Calu3 (cell line): ENCODE data around the gene TTC28. TPM values are rescaled to one million over a fixed set of nuclear protein-coding genes. Genes with fewer than 3 reads are reported as not detected.

Experiments used
- BruUV-seq: library from RNA; stranded (reverse); fragments of 400-500 nt; replicated peaks from 2 replicates; lab custom pipeline; 2021; lab: Mats Ljungman, UMichigan
- CTCF ChIA-PET: fragments of 300-600 bp; sonication (Branson Sonifier 250); formaldehyde crosslinking; loops from one replicate; lab custom pipeline; 2022; ENCODE audit warnings: antibody characterized with exemption; lab: Charles Lee
- DNase-seq: peaks from one replicate; pipeline ENCODE4 v3.0.0; 2022
- H3K27ac Mint-ChIP-seq: one replicate; pipeline ENCODE4 v1.8.0; 2022; ENCODE audit warnings: mixed read lengths; ENCODE audit not compliant: unreplicated experiment
- H3K27me3 Mint-ChIP-seq: one replicate; pipeline ENCODE4 v1.8.0; 2022; ENCODE audit warnings: mixed read lengths; ENCODE audit not compliant: unreplicated experiment
- H3K36me3 Mint-ChIP-seq: one replicate; pipeline ENCODE4 v1.8.0; 2022; ENCODE audit warnings: mild to moderate bottlenecking, moderate library complexity, mixed read lengths; ENCODE audit not compliant: insufficient read depth, unreplicated experiment
- H3K4me1 Mint-ChIP-seq: one replicate; pipeline ENCODE4 v1.8.0; 2022; ENCODE audit warnings: mild to moderate bottlenecking, low read depth, mixed read lengths; ENCODE audit not compliant: unreplicated experiment
- H3K4me3 Mint-ChIP-seq: one replicate; pipeline ENCODE4 v1.8.0; 2022; ENCODE audit warnings: mild to moderate bottlenecking, low read depth, moderate library complexity, mixed read lengths; ENCODE audit not compliant: unreplicated experiment
- H3K9me3 Mint-ChIP-seq: one replicate; pipeline ENCODE4 v1.8.0; 2022; ENCODE audit warnings: low read depth, mixed read lengths; ENCODE audit not compliant: unreplicated experiment
- CTCF ChIP-seq: fragments of 200-600 bp; IDR thresholded peaks from one replicate; pipeline ENCODE4 v1.8.0; 2022; ENCODE audit warnings: antibody characterized with exemption; ENCODE audit not compliant: unreplicated experiment
- intact Hi-C: fragments of 100-400 bp; cut with micrococcal nuclease; formaldehyde crosslinking; loops from one replicate; pipeline ENCODE4 v1.10.0; 2022; ENCODE audit not compliant: unreplicated experiment
- total RNA-seq: library from RNA; stranded (reverse); gene quantifications from 2 replicates; pipeline ENCODE4 v1.2.3, GENCODE V29; 2022

TTC28 gene
- total RNA-seq, 1 experiment from 2014 or later, result 5.2 TPM

- H3K9me3 Mint-ChIP-seq, result no peaks in the 10 kb centered on the region
- no peaks in the 10 kb centered on the region for H3K4me1 Mint-ChIP-seq
- intact Hi-C loops, result no loop called here
- H3K27ac Mint-ChIP-seq, result no peak overlapping the region
- CTCF ChIA-PET, result interaction anchor here (1.3 kb wide), 1 partner anchor 9 kb away, joined by 3 read pairs; no protein-coding TSS in a partner anchor
- H3K36me3 Mint-ChIP-seq, result peaks cover 4% of the 10 kb centered on the region
- DNase-seq, result no peak
- no peaks in the 10 kb centered on the region for H3K27me3 Mint-ChIP-seq
- TF ChIP-seq CTCF, result no peak
- BruUV-seq, result no TSS peak
- no peak overlapping the region for H3K4me3 Mint-ChIP-seq
These were observed 697.5 kb downstream of the TTC28 start for GRCh38 chr22:27982106-27982505.

GRCh38 chr22:27980424-27981148, 699.1 kb downstream of the TTC28 start:
- DNase-seq, result no peak
- intact Hi-C loops, result no loop called here
- no peaks in the 10 kb centered on the region for H3K27me3 Mint-ChIP-seq
- TF ChIP-seq CTCF, result no peak
- CTCF ChIA-PET, result no interaction called here
- H3K27ac Mint-ChIP-seq, result no peak overlapping the region
- BruUV-seq, result no TSS peak
- H3K4me3 Mint-ChIP-seq, result no peak overlapping the region
- no peaks in the 10 kb centered on the region for H3K9me3 Mint-ChIP-seq
- H3K36me3 Mint-ChIP-seq, result peaks cover 4% of the 10 kb centered on the region
- H3K4me1 Mint-ChIP-seq, result peaks cover 6% of the 10 kb centered on the region

GRCh38 chr22:27978802-27979201, 700.8 kb downstream of the TTC28 start:
- Mint-ChIP-seq H3K4me1 (peaks cover 9% of the 10 kb centered on the region), H3K9me3 (no peaks in the 10 kb centered on the region), H3K36me3 (no peaks in the 10 kb centered on the region), H3K27me3 (no peaks in the 10 kb centered on the region), H3K4me3 (no peak overlapping the region), H3K27ac (no peak overlapping the region)
- no TSS peak for BruUV-seq
- no peak for TF ChIP-seq CTCF
- intact Hi-C loops, result no loop called here
- no peak for DNase-seq
- CTCF ChIA-PET, result interaction anchor here (0.7 kb wide), 1 partner anchor 1510 kb away, joined by 5 read pairs; no protein-coding TSS in a partner anchor

- no TSS peak for BruUV-seq
- Mint-ChIP-seq H3K36me3 (no peaks in the 10 kb centered on the region), H3K27ac (no peak overlapping the region), H3K9me3 (no peaks in the 10 kb centered on the region), H3K4me3 (no peak overlapping the region), H3K27me3 (no peaks in the 10 kb centered on the region), H3K4me1 (peaks cover 9% of the 10 kb centered on the region)
- no peak for DNase-seq
- no peak for TF ChIP-seq CTCF
- intact Hi-C loops, result no loop called here
- CTCF ChIA-PET, result no interaction called here
These were observed 701.3 kb downstream of the TTC28 start for GRCh38 chr22:27978317-27978716.
